Dendritic cell treated with granulocyte-macrophage colony-stimulating factor and Interleukin-4, amounts not matched to agents 40 ng/mL and 50 ng/mL, for 4 days (primary cell): ENCODE data around the gene RNF38.
A peak's percentile ranks its signal among the peaks of the same experiment; 100 is the strongest.
"Not testable (repeated sequence)": the region's sequence is repeated elsewhere in the genome, so short reads cannot be mapped to it uniquely, and the experiment has no call there.

Experiments used
- H3K27ac Mint-ChIP-seq: one replicate; pipeline ENCODE4 v1.8.0; 2022; ENCODE audit warnings: mild to moderate bottlenecking, mixed read lengths
- H3K27me3 Mint-ChIP-seq: one replicate; pipeline ENCODE4 v1.8.0; 2022; ENCODE audit warnings: mild to moderate bottlenecking, mixed read lengths
- H3K36me3 Mint-ChIP-seq: one replicate; pipeline ENCODE4 v1.8.0; 2022; ENCODE audit warnings: low read depth, mixed read lengths
- H3K4me1 Mint-ChIP-seq: one replicate; pipeline ENCODE4 v1.8.0; 2022; ENCODE audit warnings: low read depth, mixed read lengths
- H3K4me3 Mint-ChIP-seq: one replicate; pipeline ENCODE4 v1.8.0; 2022; ENCODE audit warnings: mild to moderate bottlenecking, moderate library complexity, mixed read lengths
- H3K9me3 Mint-ChIP-seq: one replicate; pipeline ENCODE4 v1.8.0; 2022; ENCODE audit warnings: mixed read lengths
- intact Hi-C: fragments of 100-400 bp; cut with micrococcal nuclease; formaldehyde crosslinking; loops from one replicate; pipeline ENCODE4 v1.15.0; 2022

The RNF38 gene

DNA sequence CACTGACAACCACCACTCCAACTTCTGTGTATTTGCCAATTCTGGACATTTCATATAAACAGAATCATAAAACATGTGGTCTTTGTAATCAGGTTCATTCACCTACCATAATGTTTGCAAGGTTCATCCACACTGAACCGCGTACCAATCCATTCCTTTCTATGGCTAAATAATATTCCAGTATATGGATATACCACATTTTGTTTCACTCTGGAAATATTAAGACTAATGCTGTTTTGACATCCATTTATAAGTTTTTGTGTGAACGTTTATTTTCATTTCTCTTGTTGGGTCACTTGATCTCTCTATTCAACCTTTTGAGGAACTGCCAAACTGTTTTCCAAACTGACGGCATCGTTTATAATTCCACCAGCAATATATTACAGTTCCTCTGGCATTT is 26.3 kb upstream of the RNF38 start:
- intact Hi-C loops, result no loop called here
- H3K27ac Mint-ChIP-seq, result no peak overlapping the region
- H3K36me3 Mint-ChIP-seq, result peaks cover 49% of the 10 kb centered on the region
- no peaks in the 10 kb centered on the region for H3K27me3 Mint-ChIP-seq
- no peaks in the 10 kb centered on the region for H3K9me3 Mint-ChIP-seq
- no peak overlapping the region for H3K4me3 Mint-ChIP-seq
- peaks cover 6% of the 10 kb centered on the region for H3K4me1 Mint-ChIP-seq

DNA sequence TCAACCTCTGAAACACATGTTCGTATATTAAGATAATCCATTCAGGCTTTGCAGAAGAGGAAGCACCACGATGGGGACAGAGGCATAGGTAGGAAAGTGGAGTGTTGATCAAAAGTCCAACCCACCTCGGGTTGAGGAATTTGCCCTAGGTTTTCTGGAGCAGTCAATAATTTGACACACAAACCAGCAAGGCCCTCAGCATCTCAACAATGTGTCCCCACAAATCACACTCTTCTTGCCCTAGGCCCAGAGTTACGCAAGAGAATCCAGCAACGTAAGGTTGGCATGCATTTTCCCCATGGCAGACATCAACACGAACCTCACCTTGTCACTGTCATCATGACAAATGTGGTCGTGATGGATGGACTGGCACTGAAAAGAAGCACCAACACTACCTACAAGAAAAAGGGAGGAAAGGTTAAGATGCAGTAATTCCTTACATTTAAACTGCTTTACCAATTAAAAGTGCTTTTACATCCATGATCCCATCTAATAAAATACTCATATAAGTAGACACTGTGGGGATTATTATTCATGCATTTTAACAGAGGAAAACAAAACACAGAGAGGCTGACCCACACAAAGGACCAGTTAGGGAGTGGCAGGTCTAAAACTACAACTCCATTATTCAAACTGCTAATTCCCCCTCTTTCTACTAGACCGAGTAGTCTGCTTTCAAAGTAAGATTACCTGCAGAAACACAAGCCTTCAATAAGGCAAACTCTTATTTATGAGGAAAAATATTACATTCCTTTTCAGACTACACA is 24.4 kb upstream of the RNF38 start:
- Mint-ChIP-seq H3K4me3 (no peak overlapping the region), H3K36me3 (peaks cover 57% of the 10 kb centered on the region), H3K27me3 (no peaks in the 10 kb centered on the region), H3K9me3 (no peaks in the 10 kb centered on the region), H3K27ac (no peak overlapping the region), H3K4me1 (peaks cover 6% of the 10 kb centered on the region)
- intact Hi-C loops, result no loop called here

DNA sequence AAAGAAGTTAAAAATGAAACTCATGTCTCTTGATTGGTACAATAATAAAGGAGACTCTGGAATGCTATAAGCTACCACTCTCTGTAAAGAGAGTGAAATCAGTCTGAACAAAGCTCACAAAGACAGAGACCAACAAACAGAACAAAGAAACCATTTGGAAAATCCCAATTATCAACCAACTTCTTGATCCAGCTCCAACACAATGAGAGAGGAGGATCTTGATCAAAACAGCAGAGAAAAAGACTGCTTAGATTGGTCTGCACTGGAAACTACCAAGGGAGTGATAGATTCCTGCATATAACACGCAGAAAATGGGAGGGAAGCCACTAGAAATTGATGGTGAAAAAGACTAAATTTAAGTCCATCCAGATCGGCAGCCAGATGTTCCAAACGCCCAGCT is 23.1 kb upstream of the RNF38 start:
- intact Hi-C loops, result no loop called here
- H3K9me3 Mint-ChIP-seq, result no peaks in the 10 kb centered on the region
- no peak overlapping the region for H3K4me3 Mint-ChIP-seq
- H3K27me3 Mint-ChIP-seq, result no peaks in the 10 kb centered on the region
- peaks cover 6% of the 10 kb centered on the region for H3K4me1 Mint-ChIP-seq
- H3K36me3 Mint-ChIP-seq, result peaks cover 59% of the 10 kb centered on the region
- no peak overlapping the region for H3K27ac Mint-ChIP-seq

DNA sequence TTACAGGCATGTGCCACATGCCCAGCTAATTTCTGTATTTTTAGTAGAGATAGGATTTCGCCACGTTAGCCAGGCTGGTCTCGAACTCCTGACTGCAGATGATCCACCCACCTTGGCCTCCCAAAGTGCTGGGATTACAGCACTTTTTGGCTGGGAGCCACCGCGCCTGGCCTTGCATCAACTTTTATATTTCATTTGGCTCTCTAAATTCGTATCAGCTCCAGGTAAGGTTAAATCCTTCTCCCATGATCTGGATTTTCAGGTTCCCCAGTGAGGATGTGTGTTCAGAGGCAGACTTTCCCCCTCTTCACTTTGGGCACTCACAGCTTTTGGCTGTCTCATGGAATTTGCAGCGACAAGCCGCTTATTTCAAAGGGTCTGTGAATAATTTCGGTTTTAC is 16.8 kb upstream of the RNF38 start:
- Mint-ChIP-seq H3K36me3 (peaks cover 60% of the 10 kb centered on the region), H3K27ac (no peak overlapping the region), H3K27me3 (no peaks in the 10 kb centered on the region), H3K9me3 (no peaks in the 10 kb centered on the region), H3K4me3 (no peak overlapping the region), H3K4me1 (peaks cover 5% of the 10 kb centered on the region)
- intact Hi-C loops, result no loop called here

DNA sequence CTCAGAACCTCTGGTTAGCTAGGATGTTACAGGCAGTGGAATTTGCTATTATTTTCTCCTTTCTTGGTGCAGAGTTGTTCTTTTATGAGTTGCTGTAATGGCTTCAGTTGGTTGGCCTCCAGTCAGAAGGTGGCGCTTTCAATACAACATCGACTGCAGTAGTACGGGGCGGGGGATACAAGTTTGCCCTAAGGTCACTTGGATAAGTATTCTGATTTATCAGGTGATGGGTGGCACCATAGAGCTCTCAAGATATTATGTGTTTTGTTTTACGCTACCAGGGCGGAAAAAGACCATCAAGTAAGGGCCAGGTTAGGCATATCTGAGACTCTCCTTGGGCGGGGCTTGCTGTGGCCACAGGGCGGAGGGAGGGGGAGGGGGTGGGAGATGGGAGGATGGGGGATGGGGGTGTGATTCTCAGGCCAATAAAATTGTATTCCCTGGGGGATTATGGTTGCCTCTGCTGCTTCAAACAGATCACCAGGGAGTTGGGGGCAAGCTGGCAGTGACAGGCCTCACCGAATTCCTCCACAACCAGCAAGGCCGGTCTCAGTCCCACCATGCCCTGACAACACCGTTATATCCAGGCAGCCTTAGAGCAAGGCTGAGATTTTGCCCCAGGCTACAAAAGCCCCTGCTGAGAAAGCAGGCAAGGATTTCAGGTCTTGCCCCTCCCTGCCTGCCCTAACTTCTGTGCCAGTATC is 15.9 kb upstream of the RNF38 start:
- Mint-ChIP-seq H3K4me1 (peaks cover 7% of the 10 kb centered on the region), H3K36me3 (peaks cover 51% of the 10 kb centered on the region), H3K27ac (no peak overlapping the region), H3K4me3 (no peak overlapping the region), H3K27me3 (no peaks in the 10 kb centered on the region), H3K9me3 (no peaks in the 10 kb centered on the region)
- intact Hi-C loops, result no loop called here

DNA sequence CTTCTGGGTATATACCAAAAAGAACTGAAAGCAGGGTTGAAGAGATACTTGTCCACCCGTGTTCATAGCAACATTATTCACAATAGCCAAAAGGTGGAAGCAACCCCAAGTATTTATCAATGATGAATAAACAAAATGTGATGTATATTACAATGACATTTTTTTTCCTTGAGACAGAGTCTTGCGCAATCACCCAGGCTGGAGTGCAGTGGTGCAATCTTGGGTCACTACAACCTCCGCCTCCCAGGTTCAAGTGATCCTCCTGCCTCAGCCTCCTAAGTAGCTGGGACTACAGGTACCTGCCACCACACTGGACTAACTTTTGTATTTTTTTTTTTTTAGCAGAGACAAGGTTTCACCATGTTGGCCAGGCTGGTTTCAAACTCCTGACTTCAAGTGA is 11.3 kb upstream of the RNF38 start:
- intact Hi-C loops, H3K27ac Mint-ChIP-seq, H3K27me3 Mint-ChIP-seq, H3K4me3 Mint-ChIP-seq, H3K9me3 Mint-ChIP-seq: not testable (repeated sequence)
- Mint-ChIP-seq H3K36me3 (peaks cover 26% of the 10 kb centered on the region), H3K4me1 (peaks cover 17% of the 10 kb centered on the region)

DNA sequence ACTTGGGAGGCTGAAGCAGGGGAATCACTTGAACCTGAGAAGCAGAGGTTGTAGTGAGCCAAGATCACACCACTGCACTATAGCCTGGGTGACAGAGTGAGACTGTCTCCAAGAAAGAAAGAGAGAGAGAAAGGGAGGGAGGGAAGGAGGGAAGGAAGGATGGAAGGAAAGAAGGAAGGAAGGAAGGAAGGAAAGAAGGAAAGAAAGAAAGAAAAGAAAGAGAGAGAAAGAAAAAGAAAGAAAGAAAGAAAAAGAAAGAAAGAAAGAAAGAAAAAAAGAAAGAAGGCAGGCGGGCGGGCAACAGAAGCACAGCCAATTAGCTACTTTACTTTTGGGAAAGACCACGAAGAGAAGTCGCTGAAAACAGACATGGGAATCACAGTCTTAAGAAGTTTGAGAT is 9.0 kb upstream of the RNF38 start:
- peaks cover 17% of the 10 kb centered on the region for H3K4me1 Mint-ChIP-seq
- H3K36me3 Mint-ChIP-seq, result peaks cover 10% of the 10 kb centered on the region
- not testable (repeated sequence) for H3K9me3 Mint-ChIP-seq, H3K27ac Mint-ChIP-seq, H3K4me3 Mint-ChIP-seq, H3K27me3 Mint-ChIP-seq
- intact Hi-C loops, result loop anchor here (5.0 kb wide), 1 partner anchor 318 kb away; no protein-coding TSS in a partner anchor

DNA sequence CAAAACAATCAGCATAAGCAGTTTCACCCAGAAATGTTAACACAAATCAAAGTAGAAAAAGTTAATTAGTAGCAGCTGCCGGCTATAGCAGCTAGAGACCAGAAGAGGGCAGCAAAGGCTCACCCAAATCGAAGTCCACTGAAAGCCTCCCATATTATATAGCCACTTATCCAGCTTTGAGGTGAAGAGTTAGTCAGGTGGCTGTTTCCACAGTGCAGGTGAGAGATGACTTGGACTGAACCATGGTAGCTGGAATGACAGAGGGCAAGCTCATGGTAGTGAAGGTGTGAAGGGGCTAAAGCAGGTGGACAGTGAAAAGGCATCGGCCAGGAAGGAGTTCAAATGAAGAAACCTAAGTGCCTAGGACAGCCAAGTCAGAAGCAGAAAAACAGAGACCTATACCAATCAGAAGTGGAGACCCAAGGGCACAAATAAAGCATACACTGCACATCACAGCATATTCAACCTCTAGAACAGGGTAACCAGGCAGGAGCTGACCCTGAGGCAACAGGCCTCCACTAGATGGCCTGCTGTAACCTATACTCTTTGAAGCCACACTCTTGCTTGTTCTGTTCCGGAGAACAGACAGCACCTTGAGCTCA is 7.2 kb upstream of the RNF38 start:
- intact Hi-C loops, result loop anchor here (1.0 to 5.0 kb wide), 3 partner anchors 43 to 320 kb away; no protein-coding TSS in a partner anchor
- peak overlapping the region; percentile 32 for H3K27ac Mint-ChIP-seq
- no peaks in the 10 kb centered on the region for H3K9me3 Mint-ChIP-seq
- H3K27me3 Mint-ChIP-seq, result no peaks in the 10 kb centered on the region
- no peak overlapping the region for H3K4me3 Mint-ChIP-seq
- peaks cover 23% of the 10 kb centered on the region for H3K4me1 Mint-ChIP-seq
- peaks cover 14% of the 10 kb centered on the region for H3K36me3 Mint-ChIP-seq

DNA sequence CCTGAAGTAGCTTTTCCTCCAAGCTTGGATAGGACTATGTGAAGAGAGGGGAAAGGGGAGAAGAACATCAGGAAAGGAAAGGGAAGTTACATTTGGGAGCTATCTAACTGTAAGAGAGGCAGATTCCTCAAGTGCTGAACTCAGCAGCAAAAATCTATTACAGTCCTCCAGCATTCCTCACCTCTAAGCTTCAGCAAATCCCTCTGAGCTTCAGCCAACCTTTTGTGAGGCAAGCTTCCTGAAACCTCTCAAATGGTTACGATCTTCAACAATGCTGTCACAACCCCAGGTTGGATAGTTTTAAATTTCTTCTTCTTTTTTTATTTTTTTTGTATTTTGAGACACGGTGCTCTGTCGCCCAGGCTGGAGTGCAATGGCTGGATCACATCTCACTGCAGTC is 2.5 kb upstream of the RNF38 start:
- H3K4me1 Mint-ChIP-seq, result peaks cover 52% of the 10 kb centered on the region
- H3K9me3 Mint-ChIP-seq, result no peaks in the 10 kb centered on the region
- no peak overlapping the region for H3K4me3 Mint-ChIP-seq
- H3K27me3 Mint-ChIP-seq, result no peaks in the 10 kb centered on the region
- H3K36me3 Mint-ChIP-seq, result peaks cover 15% of the 10 kb centered on the region
- H3K27ac Mint-ChIP-seq, result peak overlapping the region; percentile 61
- intact Hi-C loops, result no loop called here

DNA sequence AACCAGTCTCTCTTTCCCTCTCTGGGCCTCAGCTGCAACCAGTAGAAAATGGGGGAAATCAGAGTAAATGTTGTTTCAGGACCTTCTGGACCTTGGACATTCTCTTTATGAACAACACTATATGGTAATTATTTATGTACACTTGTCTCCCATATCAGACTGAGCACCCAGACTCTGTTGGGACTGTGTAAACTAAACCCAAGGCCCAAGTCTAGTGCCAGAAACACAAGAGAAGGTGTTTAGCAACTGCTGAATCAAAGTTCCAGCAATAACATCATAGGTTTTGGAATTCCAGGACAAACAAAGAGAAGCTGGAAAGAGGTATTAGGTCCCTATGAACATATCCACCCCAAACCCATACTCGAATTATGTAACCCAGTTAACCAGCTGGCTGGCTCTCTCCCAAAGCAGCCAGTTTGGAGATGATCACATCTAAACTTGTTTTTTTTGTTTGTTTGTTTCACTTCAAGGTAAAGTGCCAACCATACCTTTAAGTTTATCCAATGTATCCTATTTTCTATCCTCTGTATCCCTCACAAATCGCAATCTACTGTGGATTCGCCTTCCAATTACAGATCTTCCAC is 1.9 kb upstream of the RNF38 start:
- intact Hi-C loops, result loop anchor here (2.0 kb wide), 1 partner anchor 85 kb away; no protein-coding TSS in a partner anchor
- no peak overlapping the region for H3K4me3 Mint-ChIP-seq
- peaks cover 47% of the 10 kb centered on the region for H3K4me1 Mint-ChIP-seq
- peaks cover 15% of the 10 kb centered on the region for H3K36me3 Mint-ChIP-seq
- peak overlapping the region; percentile 90 for H3K27ac Mint-ChIP-seq
- no peaks in the 10 kb centered on the region for H3K27me3 Mint-ChIP-seq
- H3K9me3 Mint-ChIP-seq, result no peaks in the 10 kb centered on the region

DNA sequence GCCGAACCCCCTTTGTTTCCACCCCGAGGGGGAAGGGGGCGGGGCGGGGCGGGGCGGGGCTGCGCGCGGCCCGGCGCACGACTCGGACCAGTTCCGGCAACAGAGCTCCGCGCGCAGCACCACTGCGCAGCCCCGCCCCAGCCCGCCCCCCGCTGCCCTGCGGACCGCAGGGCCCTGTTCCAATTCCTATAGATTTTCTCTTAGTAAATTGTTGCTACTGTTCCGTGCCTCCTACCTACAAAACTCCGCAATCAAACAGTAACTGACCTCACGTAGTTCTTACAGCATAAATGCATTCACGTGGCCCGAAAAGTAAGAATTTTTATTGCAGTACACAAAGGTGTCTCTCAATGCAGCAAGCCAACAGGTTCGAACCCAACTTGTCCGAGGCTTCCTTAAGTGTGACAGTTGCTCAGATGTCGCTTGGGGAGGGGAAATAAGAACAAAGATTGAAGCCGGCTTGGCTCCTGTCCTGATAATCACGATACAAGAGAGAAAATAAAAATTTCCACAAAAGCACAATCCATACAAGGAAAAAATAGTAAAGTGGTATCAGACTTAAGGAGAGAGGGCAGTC is 1.2 kb upstream of the RNF38 start:
- peak overlapping the region; percentile 90 for H3K27ac Mint-ChIP-seq
- H3K36me3 Mint-ChIP-seq, result peaks cover 15% of the 10 kb centered on the region
- intact Hi-C loops, result loop anchor here (2.0 kb wide), 1 partner anchor 86 kb away; no protein-coding TSS in a partner anchor
- peak overlapping the region; percentile 85 for H3K4me3 Mint-ChIP-seq
- no peaks in the 10 kb centered on the region for H3K9me3 Mint-ChIP-seq
- H3K27me3 Mint-ChIP-seq, result no peaks in the 10 kb centered on the region
- peaks cover 47% of the 10 kb centered on the region for H3K4me1 Mint-ChIP-seq

DNA sequence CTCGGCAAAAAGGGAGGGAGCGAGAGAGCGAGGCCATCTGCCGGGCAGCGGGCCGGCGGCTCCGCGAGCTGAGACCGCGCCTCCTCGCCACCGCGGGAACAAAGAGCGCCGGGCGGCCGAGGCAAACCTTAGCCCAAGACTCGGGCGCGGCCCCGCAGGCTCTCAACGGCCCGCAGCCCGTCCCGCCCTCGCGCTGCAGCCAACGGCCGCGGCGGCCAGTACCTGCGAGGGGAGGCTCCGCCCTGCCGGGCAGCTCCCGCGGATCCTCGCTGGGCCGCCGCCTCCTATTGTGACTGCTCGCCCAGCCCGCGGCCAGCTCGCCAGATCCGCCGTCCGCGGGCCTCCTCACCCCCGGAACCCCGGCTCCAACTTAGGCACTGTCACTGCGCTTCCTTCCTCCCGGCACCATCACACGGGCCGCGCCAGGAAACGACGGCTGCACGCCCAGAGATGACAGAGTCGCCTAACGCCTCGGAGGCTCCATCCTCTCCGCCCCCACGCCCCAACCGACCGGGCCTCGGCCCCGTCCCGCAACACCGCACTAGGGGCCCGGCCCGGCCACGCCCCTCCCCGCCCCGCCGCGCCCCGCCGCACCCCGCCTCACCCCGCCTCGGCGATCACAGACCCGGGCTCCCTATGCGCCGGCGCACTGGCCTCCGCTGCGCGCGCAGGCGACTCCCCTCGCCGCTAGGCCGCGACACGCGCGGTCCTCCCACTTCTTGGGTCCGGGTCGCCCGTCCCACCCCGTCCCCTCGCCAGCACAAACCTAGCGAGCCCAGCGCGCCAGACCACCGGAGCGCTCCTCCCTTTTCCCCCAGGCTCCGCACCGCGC is 479 bp upstream of the RNF38 start:
- Mint-ChIP-seq H3K4me3 (peak overlapping the region; percentile 85), H3K4me1 (peaks cover 48% of the 10 kb centered on the region)
- intact Hi-C loops, result loop anchor here (2.0 kb wide), 1 partner anchor 86 kb away; no protein-coding TSS in a partner anchor

DNA sequence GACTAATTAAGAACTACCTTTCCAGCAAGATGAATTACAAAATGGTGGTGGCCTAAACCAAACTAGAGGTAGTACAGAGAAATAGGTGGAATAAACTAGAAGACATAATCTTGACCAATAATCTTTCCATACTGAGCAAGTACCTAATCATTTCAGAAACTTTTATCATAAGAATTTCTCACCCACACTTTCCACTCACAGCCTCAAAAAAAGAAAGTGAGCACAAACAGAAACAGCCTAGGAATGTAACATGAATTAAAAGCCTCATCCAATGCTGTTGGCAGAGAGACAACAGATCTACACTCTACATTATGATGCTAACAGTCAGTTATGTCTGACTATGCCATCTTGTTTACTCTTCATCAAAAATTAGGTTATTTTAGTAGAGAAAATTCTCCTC is 1.3 kb downstream of the RNF38 start:
- intact Hi-C loops, result loop anchor here (5.0 kb wide), 1 partner anchor 151 kb away; no protein-coding TSS in a partner anchor
- H3K4me1 Mint-ChIP-seq, result peaks cover 52% of the 10 kb centered on the region
- no peak overlapping the region for H3K27ac Mint-ChIP-seq
- H3K36me3 Mint-ChIP-seq, result peaks cover 14% of the 10 kb centered on the region
- no peaks in the 10 kb centered on the region for H3K9me3 Mint-ChIP-seq
- no peak overlapping the region for H3K4me3 Mint-ChIP-seq
- no peaks in the 10 kb centered on the region for H3K27me3 Mint-ChIP-seq

More for the DNA sequence above, 479 bp upstream of the RNF38 start:
- Mint-ChIP-seq H3K27ac (peak overlapping the region; percentile 90), H3K36me3 (peaks cover 15% of the 10 kb centered on the region), H3K27me3 (no peaks in the 10 kb centered on the region), H3K9me3 (no peaks in the 10 kb centered on the region)
